HG02610 (cell line): ENCODE measurements around the gene ITPKA.
"Not testable (repeated sequence)": the region's sequence is repeated elsewhere in the genome, so short reads cannot be mapped to it uniquely, and the experiment has no call there.

ENCODE experiments used
- ATAC-seq: cut with Tn5 transposase; IDR thresholded peaks from one replicate; pipeline ENCODE4 v1.9.1; 2021; ENCODE audit warnings: mild to moderate bottlenecking, moderate library complexity; ENCODE audit not compliant: unreplicated experiment

Gene ITPKA

DNA sequence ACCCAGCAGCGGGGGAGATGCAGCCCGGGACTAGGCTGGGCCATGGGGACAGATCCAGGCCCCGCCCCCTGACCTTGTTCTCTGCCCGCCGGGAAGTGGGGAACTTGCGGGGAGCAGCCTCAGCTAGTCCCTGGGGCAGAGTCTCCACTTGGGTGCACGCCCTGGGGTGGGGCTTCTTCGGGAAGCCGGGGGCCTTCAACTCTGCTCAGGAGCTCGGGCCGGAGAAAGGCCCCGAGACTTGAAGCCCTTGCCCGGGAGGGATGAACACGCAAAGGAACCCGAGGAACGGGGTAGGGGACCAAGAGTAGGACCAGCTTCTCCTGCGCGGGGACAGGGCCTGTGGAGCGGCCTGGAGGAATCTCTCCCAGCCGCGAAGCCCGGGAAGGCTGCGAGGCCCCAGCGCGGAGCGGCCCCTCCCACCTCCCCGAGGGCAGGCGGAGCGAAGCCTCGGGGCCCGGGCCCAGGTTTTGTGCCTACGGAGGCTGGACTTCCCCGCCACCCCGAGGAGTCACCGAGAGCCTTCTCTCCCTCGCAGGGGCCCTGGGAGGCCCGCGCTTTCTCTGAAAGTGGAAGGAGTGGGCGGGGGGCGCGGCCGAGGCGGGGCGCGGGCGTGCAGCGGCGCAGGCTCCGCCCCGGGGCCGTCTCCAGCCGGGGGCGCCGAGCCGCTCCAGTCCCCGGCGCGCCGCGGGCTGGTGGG lies at the start of gene ITPKA:
Gene ITPKA, plus strand, starts transcription at position 670 of the 697 bp plus-strand sequence. CDS start 54 bp downstream, outside the sequence.
- ATAC-seq, result peak; percentile 70

DNA sequence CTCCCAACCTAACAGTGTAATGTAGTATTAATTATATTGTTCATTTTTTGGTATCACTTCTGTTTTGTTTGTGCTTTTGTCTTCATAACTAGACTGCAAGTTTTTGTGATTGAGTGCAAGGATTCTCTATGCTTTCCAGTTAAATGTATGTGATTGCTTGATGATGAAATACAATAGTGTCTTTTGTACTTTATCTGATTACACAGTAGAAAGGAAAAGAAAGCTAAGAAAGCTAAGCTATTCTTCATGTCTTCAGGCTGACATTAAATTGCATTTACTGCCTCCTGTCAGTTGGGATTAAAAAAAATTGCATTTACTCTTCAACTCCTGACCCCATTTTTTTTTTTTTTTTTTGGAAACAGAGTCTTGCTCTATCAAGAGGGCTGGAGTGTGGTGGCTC lies 48.3 kb upstream of the ITPKA start:
- no peak for ATAC-seq

DNA sequence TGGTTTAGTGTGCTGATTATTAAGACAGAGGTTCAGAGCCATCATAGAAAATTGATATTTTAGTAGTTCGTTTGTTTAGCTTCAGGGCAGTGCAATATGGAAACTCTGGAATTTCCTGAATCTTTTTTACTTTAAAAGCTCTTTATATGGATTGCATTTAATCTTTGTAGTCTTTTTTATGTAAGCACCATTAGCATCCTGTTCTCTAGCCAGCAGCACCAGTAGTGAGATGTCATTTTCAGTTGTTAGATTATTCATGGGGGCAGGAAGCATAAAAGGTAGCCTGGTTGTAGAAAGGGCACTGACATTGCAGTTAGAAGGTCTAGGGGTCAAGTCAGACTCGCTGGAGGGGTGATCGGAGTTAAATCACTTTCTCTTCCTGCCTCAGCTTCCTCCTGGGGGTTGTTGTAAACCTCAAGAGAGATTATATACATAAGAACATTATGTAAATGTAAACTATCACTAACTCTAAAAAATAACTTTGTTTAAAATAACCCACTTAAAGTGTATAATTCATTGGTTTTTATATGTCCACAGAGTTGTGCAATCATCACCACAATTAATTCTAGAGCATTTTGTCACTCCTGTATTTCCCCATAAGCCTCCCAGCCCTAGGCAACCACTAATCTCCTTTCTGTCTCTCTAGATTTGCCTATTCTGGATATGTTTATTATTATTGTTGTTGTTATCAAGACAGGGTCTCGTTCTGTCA lies 31.4 kb upstream of the ITPKA start:
- no peak for ATAC-seq

DNA sequence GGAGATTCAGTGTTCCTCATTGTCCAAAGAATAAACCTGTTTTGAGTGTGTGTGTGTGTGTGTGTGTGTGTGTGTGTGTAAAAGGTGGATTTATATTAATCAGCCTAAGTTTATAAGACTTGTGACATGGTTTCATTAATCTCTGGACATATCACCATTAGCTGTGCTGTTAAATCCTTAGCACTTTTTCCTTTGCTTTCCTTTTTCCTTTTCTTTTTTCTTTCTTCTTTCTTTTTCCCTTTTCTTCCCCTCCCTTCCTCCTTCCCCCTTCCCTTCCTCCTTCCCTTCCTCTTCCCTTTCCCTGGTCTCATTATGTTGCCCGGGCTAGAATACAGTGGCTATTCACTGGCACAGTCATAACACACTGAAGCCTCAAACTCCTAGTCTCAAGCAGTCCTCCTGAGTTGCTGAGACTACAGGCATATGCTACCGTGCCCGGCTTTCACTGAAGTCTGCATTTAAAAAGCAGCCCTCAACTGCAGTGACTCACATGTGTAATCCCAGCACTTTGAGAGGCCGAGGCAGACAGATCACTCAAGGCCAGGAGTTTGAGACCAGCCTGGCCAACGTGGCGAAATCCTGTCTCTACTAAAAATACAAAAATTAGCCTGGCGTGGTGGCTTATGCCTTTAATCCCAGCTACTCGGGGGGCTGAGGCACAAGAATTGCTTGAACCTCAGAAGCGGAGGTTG lies 28.6 kb upstream of the ITPKA start:
- ATAC-seq, result no peak

DNA sequence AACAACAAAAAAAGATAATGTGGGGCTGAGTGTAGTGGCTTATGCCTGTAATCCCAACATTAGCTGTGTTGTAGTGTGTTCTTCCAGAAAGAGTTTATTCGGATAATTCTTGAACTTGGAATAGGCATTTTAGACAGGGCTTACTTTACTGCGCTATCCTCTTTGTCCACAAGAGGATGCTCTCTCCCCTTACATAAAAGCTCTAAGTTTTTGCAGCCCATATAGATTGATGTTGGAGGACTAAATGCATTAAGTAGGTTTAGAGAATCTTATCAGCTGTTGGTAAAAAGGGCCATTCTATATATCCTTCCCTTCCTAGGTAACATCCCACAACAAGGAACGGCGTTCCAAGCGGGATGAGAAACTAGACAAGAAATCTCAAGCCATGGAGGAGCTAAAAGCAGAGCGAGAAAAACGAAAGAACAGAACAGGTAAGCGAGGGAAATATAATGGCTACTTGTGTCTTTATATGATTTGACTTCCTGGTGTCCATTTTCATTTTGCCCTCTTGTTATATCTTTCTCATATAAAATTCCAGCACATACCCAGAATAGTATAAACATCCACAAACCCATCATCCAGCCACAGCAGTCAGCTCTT lies 27.8 kb upstream of the ITPKA start:
- ATAC-seq, result no peak

DNA sequence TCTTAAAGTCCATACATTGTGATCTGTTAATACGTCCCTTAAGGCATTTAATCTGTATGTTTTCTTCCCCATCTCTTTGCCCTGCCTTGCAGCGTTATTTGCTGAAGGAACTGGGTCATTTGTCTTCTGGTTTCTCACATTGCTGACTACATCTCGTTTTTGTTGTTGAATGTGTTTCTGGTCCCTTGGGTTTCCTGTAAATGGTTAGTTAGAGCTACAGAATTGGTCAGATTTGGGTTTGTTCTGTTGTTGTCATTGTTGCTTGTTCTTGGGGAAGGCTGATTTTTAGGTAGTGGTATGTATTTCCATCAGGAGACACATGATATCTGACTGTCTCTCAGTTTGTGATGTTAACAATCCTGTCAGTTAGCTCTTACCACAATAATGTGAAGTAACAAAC lies 27.0 kb upstream of the ITPKA start:
- no peak for ATAC-seq

DNA sequence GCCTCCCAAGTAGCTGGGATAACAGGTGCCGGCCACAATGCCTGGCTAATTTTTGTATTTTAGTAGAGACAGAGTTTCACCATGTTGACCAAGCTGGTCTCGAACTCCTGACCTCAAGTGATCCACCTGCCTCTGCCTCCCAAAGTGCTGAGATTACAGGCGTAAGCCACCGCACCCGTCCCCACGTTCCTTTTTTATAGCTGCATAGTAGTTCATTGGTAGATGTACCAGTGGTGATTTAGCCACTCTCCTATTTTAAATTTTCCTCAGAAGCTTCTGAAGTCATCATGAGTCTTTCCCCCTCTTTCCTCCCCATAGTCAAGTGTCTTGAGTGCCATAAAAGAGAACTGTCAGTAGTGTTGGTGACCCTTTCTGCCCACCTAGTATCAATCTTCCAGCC lies 24.0 kb upstream of the ITPKA start:
- ATAC-seq, result not testable (repeated sequence)

DNA sequence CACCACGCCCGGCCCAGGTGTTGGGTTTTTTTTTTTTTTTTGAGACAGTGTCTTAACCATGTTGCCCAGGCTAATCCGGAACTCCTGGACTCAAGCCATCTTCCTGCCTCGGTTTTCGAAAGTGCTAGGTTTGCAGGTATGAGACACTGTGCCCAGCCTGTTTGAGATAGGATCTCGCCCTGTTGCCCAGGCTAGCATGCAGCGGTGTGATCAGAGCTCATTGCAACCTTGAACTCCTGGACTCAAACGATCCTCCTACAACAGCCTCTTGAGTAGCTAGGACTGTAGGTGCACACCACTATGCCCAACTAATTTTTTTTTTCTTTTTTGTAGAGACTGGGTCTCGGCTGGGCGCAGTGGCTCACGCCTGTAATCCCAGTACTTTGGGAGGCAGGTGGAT lies 20.3 kb upstream of the ITPKA start:
- no peak for ATAC-seq

DNA sequence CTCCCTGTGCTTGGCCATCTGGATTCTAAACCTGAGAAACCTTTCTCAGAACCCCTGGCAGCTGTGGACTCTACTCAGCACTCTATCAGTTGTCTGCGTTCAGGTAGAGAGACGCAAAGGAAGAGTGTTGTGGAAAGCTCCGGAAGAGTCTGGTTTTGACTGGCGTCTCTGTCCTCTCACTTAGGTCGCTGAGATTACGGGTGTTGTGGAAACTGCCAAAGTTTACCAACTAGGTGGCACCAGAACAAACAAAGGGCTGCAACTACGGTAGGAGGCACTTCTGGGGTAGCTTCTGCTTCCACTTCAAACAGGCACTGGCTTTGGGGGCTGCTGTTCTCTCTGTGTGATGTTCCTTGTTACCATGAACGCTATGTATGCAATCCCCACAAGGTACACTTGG lies 19.2 kb upstream of the ITPKA start:
- no peak for ATAC-seq

DNA sequence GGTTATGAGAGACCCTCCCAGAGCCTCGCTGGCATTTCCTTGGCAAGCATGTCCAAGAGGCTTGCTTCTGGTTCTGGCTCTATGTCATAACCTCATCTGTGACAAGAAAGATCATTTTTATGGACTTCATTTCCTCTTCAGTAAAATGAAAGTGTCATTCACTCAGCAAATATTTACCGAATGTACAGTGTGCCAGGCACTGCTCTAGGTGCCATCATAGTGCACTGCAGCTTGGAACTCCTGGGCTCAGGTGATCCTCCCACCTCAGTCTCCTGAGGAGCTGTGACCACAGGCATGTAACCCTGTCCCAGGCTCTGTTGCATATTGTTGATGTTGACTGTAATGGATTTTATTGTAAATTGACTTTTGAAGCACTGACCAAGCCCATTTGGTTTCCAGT lies 18.7 kb upstream of the ITPKA start:
- no peak for ATAC-seq

DNA sequence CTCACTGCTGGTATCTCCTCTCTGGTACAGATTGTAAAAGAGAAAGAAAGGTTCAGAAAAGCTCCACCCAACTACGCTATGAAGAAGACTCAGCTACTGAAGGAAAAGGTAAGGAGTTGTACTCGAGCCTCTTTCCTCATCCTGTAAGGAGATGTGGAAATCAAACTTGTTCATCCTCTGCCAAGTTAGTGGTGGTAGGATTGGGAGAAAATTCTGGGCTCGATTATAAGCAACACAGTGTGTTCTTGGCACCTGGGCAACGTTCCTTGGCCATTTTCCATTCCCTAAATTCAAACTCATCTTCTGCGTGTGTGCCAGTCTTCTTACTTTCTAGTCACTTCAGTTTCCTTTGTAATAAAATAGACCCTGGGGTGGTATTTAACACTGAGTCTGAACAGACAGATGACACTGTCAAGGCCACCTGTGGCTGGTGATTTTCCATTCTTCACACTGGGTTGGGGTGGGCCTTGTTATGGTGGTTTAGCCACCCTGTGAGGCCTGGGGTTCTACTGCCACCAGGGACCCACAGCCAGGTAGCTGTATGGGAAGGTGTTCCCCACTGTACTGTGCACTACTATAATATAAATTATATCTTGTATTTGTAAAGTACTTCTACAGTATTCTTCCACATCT lies 17.1 kb upstream of the ITPKA start:
- no peak for ATAC-seq

DNA sequence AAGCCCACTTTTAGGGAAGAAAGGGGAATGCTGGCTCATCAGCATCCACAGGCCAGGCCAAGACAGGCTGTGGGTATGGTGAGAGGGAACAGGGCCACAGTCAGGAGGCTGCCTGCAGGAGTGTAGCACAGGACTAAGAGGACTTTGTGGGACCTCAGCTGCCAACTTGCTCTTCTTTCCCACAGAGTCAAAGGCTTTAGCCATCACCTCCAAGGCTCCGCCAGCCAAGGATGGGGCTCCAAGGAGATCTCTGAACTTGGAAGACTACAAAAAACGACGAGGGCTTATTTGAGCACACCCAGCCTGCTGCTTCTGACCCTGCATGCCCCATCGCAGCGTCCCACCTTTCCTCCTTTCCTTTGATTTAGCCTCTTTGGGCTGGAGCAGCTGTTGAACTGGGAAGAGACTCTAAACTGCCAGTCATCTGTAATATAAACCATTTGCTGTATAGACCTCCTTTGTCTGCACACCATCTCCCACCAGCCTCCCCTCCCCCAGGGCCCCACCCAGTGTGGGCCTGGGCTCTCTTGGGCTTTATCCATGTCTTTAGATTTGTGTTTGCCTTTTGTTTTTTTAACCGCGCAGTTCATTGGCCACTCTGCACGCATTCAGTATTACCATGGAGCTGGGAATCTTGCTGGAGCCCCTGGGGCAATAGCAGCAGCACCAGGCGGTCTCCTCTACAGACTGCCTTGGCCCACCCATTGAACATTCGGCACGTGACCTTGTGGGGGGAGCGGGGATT lies 13.1 kb upstream of the ITPKA start:
- ATAC-seq, result no peak

DNA sequence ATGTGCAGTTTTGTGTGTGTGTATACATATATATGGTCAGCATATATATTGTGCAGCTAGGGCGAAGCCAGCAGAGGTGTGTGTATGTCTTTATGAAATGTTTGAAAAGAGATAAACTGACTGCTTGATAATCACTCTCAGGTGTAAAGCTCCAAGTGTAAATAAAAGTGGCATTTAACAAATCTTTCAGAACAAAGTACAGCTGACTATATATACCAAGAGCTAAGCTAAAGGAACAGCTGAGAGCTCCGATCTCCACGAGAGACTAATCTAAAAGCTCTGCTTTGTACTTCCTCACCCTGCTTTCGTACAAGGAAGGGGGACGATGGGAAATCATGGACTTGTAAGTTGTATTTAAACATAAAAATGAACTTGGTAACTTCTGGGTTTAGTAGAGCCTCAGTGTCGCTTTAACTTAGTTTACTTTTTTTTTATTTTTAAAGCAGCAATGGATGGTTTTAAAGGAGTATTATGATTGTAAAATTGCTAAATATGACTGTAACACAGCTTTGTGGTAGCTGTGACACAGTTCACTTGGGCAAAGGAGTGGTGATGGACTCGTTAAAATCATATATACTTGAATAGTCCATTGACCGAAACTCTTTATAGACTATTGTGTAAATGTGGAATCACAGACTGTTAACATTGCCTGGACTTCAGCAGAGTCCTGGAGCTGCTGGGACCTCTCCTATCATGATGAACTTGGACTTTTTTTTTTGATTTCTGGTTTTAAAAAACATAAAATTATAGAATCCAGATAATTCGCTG lies 11.4 kb upstream of the ITPKA start:
- no peak for ATAC-seq

DNA sequence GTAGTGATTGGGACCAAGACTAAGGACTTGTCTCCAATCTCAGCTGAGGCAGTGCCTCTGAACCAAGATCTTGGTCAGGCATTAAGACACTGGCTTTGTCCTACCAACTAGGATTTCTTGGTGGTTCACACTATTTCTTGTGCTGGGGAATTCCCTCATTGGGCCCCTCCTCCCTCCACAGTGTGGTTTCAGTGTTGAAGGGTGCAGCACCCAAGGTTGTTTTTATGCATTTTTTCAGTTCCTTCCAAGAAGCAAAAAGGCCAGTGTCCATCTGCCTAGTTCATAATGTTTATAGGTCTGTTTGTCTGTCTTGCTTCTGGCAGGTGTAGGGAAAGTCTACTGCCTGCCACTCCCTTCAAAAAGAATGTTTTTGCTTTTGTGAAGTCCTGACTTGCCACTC lies 10.6 kb upstream of the ITPKA start:
- peak; percentile 61 for ATAC-seq

DNA sequence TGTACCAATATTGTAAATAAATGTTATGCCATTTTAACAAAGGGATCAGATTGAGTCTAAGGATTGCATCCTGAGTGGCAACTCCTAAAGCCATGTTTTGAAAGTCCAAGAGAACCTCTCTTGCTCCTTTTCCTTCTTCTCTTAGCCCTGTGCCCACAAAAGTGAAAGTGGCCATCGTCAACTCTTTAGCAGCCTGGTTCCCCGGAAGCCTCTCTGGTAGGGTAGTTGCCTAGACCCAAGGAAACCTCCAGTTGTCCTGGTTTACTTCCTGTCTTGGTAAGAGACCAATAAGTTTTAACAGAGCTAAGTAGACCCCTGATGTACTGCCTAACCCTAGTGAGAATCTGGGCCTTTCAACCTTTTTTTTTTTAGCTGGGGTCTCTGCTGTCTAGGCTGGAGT lies 10.2 kb upstream of the ITPKA start:
- no peak for ATAC-seq

DNA sequence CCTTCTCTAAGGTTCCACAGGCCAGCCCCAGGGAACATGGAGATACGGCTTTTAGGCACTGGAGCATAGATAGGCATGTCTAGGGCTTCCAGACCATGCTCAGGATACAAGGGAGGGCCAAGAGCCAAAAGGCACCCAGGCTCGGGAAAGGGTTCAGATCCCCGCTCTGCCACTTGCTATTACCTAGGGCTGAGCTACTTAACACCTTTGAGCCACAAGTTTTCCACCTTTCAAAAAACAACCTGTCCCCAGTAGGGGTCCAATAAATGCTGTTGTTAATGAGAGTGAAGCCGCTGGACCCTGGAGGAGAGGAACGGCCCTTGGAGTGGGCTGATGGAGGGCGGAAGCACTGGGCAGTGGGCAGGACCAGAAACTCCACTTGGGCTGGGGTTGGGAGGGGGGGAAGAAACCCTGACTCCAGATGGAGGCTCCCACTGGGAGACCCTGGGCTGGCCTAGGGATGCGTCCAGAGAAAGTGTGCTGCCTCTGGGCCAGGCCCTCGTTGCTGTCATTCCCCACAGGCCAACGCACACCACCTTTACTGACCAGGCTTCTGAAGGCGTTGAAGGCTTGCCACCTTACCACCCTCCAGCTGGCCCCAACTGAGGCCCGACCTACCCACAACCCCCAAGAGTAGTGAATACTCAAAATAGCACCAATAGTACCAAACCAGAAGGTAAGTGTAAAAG lies 8.6 kb upstream of the ITPKA start:
- ATAC-seq, result no peak

DNA sequence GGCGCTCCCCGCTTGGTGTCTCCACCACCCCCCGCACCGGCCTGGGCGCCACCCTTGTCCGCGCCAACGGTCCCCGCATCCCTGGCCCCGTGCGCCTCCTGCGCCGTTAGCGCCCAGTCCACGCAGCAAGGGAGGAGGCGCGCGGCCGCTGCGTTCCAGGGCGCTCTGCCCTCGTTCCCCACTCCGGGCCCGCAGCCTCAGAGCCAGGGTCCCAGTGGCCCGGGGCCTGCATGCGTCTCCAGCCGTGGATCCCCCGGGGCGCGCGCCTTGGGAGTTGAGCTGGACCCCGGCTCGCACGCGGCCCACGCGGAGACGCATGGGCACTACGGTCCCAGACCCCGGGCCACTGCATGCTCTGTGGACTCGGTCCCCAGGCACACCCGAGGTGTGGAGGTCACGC lies 7.4 kb upstream of the ITPKA start:
- ATAC-seq, result no peak

DNA sequence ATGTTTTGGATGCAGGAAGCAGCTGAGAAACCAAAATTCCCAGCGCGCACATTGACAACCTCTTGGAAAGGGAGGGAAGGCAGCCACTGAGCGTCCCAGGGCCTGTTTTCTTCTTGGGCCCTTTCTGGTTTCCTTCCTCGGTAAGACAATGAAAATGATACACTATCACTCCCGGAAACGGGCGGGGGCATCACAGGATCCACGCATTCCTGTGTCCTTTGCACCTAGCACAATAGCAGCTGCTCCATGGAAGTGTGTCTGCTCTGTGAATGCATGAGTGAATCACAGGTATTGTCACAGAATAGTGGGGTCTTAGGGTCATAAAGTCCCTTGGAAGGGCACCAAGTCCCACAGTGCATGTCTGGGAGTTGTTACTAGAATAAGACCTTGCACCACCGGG lies 6.3 kb upstream of the ITPKA start:
- ATAC-seq, result no peak

DNA sequence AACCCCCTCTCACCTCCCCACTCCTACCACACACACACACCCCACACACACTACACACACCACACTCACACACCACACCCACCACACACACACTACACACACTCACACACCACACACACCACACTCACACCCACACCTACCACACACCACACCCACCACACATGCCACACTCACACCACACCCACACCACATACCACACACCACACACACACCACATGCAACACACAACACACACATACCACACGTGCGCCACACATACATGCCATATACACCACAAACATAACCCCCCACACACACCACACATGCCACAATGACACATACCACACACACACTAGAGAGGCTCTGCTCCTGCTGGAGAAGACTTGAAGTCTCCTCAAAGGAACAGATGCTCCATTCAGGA lies 5.9 kb upstream of the ITPKA start:
- no peak for ATAC-seq
